Astrocyte (in vitro differentiated cells and primary cell): ENCODE results near the gene TNFRSF1A. TPM values are rescaled to one million over a fixed set of nuclear protein-coding genes. Genes with fewer than 3 reads are reported as not detected.

ENCODE experiments used
- DNase-seq: peaks from one replicate; pipeline ENCODE4 v3.0.0-alpha.2; 2010; ENCODE audit warnings: low read depth
- FAIRE-seq: peaks from 2 replicates; lab custom pipeline; 2011; peaks lifted over from hg19 to GRCh38; lab: Jason Lieb, UNC
- H2AFZ ChIP-seq: 2 replicates; pipeline ENCODE4 v1.6.0; 2012; ENCODE audit warnings: low read depth, low read length, inconsistent platforms
- H3K27ac ChIP-seq: 2 replicates; pipeline ENCODE4 v1.5.1; 2011; ENCODE audit warnings: low read depth, low read length, inconsistent platforms
- H3K27me3 ChIP-seq: 2 replicates; pipeline ENCODE4 v1.6.0; 2011; ENCODE audit warnings: low read length, inconsistent platforms; ENCODE audit not compliant: insufficient read depth
- H3K36me3 ChIP-seq: 2 replicates; pipeline ENCODE4 v1.5.1; 2011; ENCODE audit warnings: low read length, inconsistent platforms; ENCODE audit not compliant: insufficient read depth
- H3K4me1 ChIP-seq: 2 replicates; pipeline ENCODE4 v1.5.1; 2011; ENCODE audit warnings: low read length, inconsistent platforms; ENCODE audit not compliant: insufficient read depth
- H3K4me2 ChIP-seq: 2 replicates; pipeline ENCODE4 v1.6.0; 2012; ENCODE audit warnings: low read length, inconsistent platforms
- H3K4me3 ChIP-seq: 2 replicates; pipeline ENCODE4 v1.5.1; 2011; ENCODE audit warnings: low read depth, mild to moderate bottlenecking, low read length, inconsistent platforms; ENCODE audit not compliant: insufficient read depth
- H3K79me2 ChIP-seq: 2 replicates; pipeline ENCODE4 v1.6.0; 2012; ENCODE audit warnings: mild to moderate bottlenecking, low read length, inconsistent platforms; ENCODE audit not compliant: insufficient read depth
- H3K9ac ChIP-seq: 2 replicates; pipeline ENCODE4 v1.6.0; 2012; ENCODE audit warnings: mild to moderate bottlenecking, low read length, inconsistent platforms
- H3K9me3 ChIP-seq: 2 replicates; pipeline ENCODE4 v1.5.1; 2012; ENCODE audit warnings: low read depth, mild to moderate bottlenecking, low read length, inconsistent platforms; ENCODE audit not compliant: insufficient read depth
- H4K20me1 ChIP-seq: 2 replicates; pipeline ENCODE4 v1.6.0; 2012; ENCODE audit warnings: low read length, inconsistent platforms; ENCODE audit not compliant: insufficient read depth
- H3K27ac Mint-ChIP-seq: one replicate; pipeline ENCODE4 v1.8.0; 2021; ENCODE audit warnings: mild to moderate bottlenecking, mixed read lengths; ENCODE audit not compliant: unreplicated experiment
- H3K27me3 Mint-ChIP-seq: one replicate; pipeline ENCODE4 v1.8.0; 2021; ENCODE audit warnings: low read depth, mixed read lengths; ENCODE audit not compliant: unreplicated experiment
- H3K36me3 Mint-ChIP-seq: one replicate; pipeline ENCODE4 v1.8.0; 2021; ENCODE audit warnings: low read depth, mixed read lengths; ENCODE audit not compliant: unreplicated experiment
- H3K4me1 Mint-ChIP-seq: one replicate; pipeline ENCODE4 v1.8.0; 2021; ENCODE audit warnings: low read depth, mixed read lengths; ENCODE audit not compliant: unreplicated experiment
- H3K4me3 Mint-ChIP-seq: one replicate; pipeline ENCODE4 v1.8.0; 2021; ENCODE audit warnings: mild to moderate bottlenecking, moderate library complexity, mixed read lengths; ENCODE audit not compliant: unreplicated experiment
- H3K9me3 Mint-ChIP-seq: one replicate; pipeline ENCODE4 v1.8.0; 2021; ENCODE audit warnings: mild to moderate bottlenecking, mixed read lengths; ENCODE audit not compliant: unreplicated experiment
- CTCF ChIP-seq: IDR thresholded peaks from 2 replicates; pipeline ENCODE4 v1.5.1; 2011; ENCODE audit warnings: low read depth, mild to moderate bottlenecking, inconsistent platforms, low read length, moderate library complexity; ENCODE audit not compliant: insufficient read depth
- EZH2 ChIP-seq: IDR thresholded peaks from 2 replicates; pipeline ENCODE4 v1.6.1; 2012; ENCODE audit warnings: mild to moderate bottlenecking, low read length, inconsistent platforms; ENCODE audit not compliant: insufficient read depth
- total RNA-seq: library from RNA; stranded (reverse); gene quantifications from 2 replicates; pipeline ENCODE4 v1.2.1, GENCODE V29; 2021

TNFRSF1A gene
- total RNA-seq, 1 donor from 2014 or later = 118 TPM

- H3K27me3 Mint-ChIP-seq = peaks cover 18% of the 10 kb centered on the region
- DNase-seq (no peak), FAIRE-seq (no peak)
- H3K4me1 Mint-ChIP-seq = no peaks in the 10 kb centered on the region
- no peak overlapping the region for H3K4me2 ChIP-seq
- TF ChIP-seq CTCF (no peak), EZH2 (no peak)
- no peaks in the 10 kb centered on the region for H4K20me1 ChIP-seq
- no peaks in the 10 kb centered on the region for H3K9me3 Mint-ChIP-seq
- no peak overlapping the region for H3K4me3 Mint-ChIP-seq
- H3K36me3 ChIP-seq = no peaks in the 10 kb centered on the region
- no peaks in the 10 kb centered on the region for H3K27me3 ChIP-seq
- no peaks in the 10 kb centered on the region for H3K36me3 Mint-ChIP-seq
- H2AFZ ChIP-seq = no peak overlapping the region
- peaks cover under 1% of the 10 kb centered on the region for H3K4me1 ChIP-seq
- no peaks in the 10 kb centered on the region for H3K9me3 ChIP-seq
- no peak overlapping the region for H3K9ac ChIP-seq
- no peaks in the 10 kb centered on the region for H3K79me2 ChIP-seq
- H3K4me3 ChIP-seq = no peak overlapping the region
- H3K27ac Mint-ChIP-seq = no peak overlapping the region
- H3K27ac ChIP-seq = no peak overlapping the region
Observed at GRCh38 chr12:6390084-6390799, 48.4 kb upstream of the TNFRSF1A start.

- no peak overlapping the region for H3K4me3 Mint-ChIP-seq
- Histone ChIP-seq H3K9ac (no peak overlapping the region), H3K27me3 (no peaks in the 10 kb centered on the region), H3K27ac (no peak overlapping the region), H3K4me2 (no peak overlapping the region), H3K4me3 (no peak overlapping the region), H3K79me2 (peaks cover 8% of the 10 kb centered on the region), H3K4me1 (peaks cover 17% of the 10 kb centered on the region), H2AFZ (no peak overlapping the region), H3K9me3 (no peaks in the 10 kb centered on the region), H3K36me3 (no peaks in the 10 kb centered on the region), H4K20me1 (no peaks in the 10 kb centered on the region)
- peaks cover 24% of the 10 kb centered on the region for H3K27me3 Mint-ChIP-seq
- FAIRE-seq = no peak
- H3K27ac Mint-ChIP-seq = no peak overlapping the region
- DNase-seq = no peak
- no peaks in the 10 kb centered on the region for H3K9me3 Mint-ChIP-seq
- no peaks in the 10 kb centered on the region for H3K36me3 Mint-ChIP-seq
- TF ChIP-seq EZH2 (no peak), CTCF (no peak)
- no peaks in the 10 kb centered on the region for H3K4me1 Mint-ChIP-seq
Observed at GRCh38 chr12:6387541-6387940, 45.7 kb upstream of the TNFRSF1A start.

GRCh38 chr12:6386491-6386890 is 44.6 kb upstream of the TNFRSF1A start:
- no peak overlapping the region for H3K9ac ChIP-seq
- Mint-ChIP-seq H3K9me3 (no peaks in the 10 kb centered on the region), H3K27ac (no peak overlapping the region), H3K27me3 (peaks cover 31% of the 10 kb centered on the region), H3K4me3 (no peak overlapping the region), H3K4me1 (no peaks in the 10 kb centered on the region), H3K36me3 (no peaks in the 10 kb centered on the region)
- H2AFZ ChIP-seq = no peak overlapping the region
- no peak overlapping the region for H3K4me2 ChIP-seq
- no peak overlapping the region for H3K27ac ChIP-seq
- H3K27me3 ChIP-seq = no peaks in the 10 kb centered on the region
- H3K9me3 ChIP-seq = no peaks in the 10 kb centered on the region
- TF ChIP-seq CTCF (no peak), EZH2 (no peak)
- no peaks in the 10 kb centered on the region for H3K36me3 ChIP-seq
- DNase-seq = no peak
- H3K4me3 ChIP-seq = no peak overlapping the region
- peaks cover 17% of the 10 kb centered on the region for H3K4me1 ChIP-seq
- peaks cover 8% of the 10 kb centered on the region for H3K79me2 ChIP-seq
- H4K20me1 ChIP-seq = no peaks in the 10 kb centered on the region
- FAIRE-seq = no peak
